Left renal cortex interstitium (tissue), 4 donors: ENCODE data around the gene PHF21A. TPM values are rescaled to one million over a fixed set of nuclear protein-coding genes. Genes with fewer than 3 reads are reported as not detected.
"Not testable (repeated sequence)": the region's sequence is repeated elsewhere in the genome, so short reads cannot be mapped to it uniquely, and the experiment has no call there.

Experiments used
- DNase-seq, 4 donors: peaks; one replicate each; pipeline ENCODE4 v3.0.0-alpha.2; 2013; ENCODE audit warnings: low read depth in 4 of 4, low spot score in 2 of 4, missing footprints in 1 of 4
- polyA plus RNA-seq, 4 donors: library from polyadenylated mRNA; unstranded; fragments of 120-200 nt; gene quantifications; one replicate each; pipeline ENCODE4 v1.2.1, GENCODE V29; 2013; ENCODE audit not compliant: insufficient read length in 4 of 4

Gene PHF21A
- polyA plus RNA-seq, 4 donors = 34.5 to 60.9 (median 51.7) TPM

DNA sequence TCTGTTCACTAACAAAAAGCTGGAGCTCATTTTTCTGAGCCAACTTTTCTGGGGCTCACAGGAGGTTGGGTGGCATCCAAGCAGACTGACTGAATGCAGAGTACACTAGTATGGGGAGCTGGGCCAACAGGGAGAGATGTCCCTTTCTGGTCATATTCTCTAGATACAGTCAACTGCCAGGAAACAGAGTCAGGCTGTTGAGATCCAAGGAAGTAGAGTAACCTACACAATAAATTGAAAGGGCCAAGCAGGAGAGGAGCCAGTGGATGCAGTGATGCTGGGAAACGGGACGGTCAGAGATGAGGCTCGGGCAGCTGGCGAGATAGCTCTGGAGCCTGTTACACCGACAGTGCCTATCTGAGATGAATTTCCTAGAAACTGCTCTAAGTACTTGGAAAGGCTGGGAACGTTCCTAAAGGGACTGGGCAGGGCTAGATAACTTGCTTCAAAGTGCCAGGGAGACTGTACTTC is 127.7 kb downstream of the PHF21A start:
- no peak for DNase-seq

DNA sequence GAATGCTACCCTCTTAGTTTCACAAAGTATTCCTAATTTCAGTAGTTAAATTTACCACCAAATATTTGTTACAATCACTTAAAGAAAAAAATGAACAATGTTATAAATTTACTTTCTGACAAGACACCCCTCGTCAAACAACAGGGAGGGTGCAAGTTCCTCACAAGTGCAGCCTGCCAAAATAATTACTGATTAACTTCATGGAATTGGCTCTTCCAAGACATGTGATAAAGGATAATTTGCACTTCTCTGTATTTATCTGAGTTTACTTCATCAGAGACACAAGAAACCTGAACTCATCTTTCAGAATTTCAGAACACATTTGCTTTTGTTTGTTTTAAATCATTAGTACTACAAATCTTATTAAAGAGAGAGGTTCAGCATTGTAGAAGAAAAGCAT is 132.3 kb downstream of the PHF21A start:
- DNase-seq = no peak

DNA sequence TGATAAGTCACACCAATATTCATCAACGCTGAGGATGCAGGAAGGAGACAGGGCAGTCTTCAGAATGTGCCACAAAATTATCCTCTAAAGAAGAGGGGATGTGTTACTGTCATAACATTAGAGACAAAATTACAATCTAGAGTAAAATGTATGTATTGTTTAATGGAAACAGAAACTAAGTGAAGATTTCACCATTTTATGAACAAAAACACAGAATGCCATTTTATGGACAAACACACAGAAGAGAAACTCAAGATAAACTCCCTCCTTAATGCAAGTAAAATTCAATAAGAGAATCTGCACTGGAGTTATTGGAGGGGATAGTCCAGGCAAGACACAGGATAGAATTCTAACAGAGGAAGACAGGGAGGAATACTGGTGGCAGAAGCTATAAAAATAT is 136.0 kb downstream of the PHF21A start:
- DNase-seq = no peak

DNA sequence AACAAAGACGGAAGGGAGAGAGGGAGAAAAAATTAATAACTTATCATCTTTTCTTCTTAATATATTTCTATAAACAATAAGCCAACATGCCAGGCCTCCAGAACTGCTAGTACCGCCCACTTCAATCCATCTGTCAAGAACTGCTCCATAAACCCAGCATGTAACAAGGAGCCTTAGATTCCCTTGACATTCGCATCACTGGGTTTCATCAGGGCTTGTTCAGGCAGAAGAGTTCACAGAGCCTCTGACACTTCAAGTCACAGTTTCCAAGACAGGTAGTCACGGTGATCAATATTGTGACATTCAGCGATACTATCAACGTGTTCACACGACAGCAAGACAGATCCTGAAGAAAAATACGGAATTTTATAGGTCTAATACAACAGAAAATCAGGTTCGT is 137.1 kb downstream of the PHF21A start:
- no peak for DNase-seq

DNA sequence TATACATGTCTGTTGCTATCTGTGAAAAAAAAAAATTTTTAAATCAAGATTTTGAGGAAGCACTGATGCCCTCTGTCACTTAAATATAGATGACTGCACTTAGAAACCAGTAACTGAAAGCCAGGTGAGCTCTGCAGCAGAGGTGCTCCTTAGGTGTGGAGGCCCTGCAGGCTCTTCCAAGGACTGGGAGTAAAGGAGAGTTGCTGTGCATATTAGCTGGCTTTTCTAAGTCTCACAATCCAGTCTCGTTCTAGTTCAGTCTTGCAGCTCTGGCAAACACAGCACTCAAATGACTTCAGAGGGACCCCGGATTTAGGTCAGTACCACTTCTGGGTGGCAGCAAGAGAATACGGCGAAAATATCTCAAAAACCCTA is 137.8 kb downstream of the PHF21A start:
- no peak for DNase-seq

DNA sequence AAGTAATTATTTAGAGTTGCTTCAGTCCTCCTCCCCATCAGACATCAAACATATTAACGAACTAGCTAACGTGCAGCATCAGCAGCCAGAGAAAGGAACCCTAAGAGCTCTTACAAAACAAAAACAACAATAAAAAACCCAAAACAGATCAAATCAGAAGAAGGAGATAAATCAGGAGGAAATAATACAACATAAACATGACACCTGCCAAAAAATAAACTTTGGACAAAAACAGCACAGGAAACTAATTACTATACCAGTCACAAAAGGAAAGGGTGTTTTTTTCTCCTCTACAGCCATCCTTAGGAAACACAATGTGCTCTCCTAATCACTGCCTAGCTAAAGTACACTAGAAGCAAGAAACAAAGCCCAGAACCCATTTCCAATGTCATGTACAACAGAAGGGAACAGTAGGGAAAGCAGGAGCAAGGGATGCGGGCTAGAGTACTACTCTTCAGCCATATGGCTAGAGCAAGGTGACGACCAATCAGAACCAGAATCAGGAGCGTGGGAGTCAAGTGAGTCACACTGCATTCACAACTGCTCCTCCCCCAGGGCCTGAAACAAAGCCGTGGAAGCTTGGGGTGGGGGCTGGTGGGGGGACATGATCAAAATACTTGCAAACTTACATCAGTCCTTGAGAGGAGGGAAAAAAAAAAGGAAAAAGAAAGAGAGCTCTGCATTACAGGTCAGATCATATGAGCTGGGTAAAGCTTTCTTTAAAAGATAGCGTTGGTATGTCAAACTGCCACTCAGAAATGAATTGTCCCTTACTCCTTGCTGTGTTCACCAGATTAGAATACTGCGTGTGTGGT is 138.4 kb downstream of the PHF21A start:
- DNase-seq = peak in 1 of 4 donors; percentile 31

DNA sequence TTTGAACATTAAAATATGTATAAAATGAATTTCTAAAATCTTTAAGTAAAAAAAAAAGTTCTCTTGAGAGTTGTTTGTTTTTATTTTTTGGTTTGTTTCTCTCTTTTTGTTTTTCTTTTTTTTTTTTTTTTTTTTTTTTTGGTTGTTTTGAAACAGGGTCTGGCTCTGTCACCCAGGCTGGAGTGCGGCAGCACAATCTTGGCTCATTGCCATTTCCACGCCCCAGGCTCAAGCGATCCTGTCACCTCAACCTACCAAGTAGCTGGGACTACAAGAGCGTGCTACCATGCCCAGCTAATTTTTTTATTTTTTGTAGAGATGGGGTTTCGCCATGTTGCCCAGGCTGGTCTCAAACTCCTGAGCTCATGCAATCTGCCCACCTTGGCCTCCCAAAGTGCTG is 139.4 kb downstream of the PHF21A start:
- DNase-seq = not testable (repeated sequence)

DNA sequence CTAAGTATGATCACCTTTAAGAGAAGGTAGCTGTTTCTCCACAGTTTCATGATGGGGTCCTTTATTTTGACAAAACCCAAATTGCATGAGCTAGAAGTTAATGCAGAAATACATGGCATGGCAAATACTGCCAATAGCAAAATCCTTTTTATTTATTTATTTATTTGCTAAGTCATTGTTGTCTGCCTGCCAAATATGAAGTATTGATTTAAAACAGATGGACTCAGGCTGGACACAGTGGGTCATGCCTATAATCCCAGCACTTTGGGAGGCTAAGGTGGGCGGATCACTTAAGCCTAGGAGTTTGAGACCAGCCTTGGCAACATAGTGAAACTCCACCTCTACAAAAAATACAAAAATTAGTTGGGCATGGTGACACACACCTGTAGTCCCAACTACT is 146.4 kb downstream of the PHF21A start:
- DNase-seq = no peak

DNA sequence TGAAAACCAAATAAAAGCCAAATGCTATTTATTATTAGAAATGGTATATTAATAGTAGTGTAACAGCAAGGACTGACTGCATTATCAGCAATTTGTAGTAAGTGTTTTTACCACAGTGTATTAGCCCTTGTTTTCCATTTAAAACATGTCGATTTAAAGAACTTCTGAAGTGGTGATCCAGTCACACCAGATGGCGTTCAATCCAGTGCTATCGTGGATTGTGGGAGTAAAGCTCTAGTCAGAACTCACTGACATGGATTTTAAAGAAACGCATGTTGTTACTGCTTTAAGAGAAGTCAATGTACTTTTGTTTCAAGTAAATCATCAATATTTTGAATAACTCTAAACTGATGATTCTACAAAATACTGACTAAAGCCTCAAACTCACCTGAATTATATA is 147.7 kb downstream of the PHF21A start:
- no peak for DNase-seq

DNA sequence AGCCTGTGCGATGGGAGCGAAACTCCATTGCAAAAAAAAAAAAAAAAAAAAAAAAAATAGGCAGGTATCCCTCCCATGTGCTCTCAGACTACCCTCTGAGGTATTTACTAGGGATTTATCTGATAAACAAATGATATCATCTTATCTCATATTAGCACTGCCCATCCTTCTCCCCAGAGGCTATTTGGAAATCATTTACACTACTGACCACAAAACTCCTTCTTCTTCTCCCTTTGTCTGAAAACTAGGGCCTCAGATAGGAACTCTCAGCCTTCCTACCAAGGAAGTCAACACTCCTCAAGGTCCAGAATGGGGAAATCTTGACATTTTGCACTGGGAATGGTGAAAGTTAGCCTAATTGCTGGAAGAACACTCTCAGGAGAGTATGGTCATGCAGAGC is 152.4 kb downstream of the PHF21A start:
- no peak for DNase-seq

DNA sequence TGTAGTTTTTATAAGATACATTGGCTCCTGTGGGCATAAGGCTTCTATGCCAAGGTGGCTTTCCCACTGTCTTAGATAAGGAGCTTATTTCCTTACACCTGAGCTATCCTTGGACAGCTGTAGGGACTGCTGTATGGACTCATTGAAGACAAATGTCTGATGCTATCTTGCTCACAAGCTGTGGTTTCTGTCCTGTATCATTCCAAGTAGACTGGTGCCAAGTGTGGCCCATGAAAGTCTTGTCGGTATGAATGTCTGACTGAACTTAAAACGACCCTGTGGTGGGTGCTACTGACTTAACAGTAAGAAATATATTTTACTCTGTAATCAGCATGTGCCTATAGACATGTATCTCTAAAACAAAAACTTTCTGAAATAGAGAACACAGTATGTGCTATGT is 153.7 kb downstream of the PHF21A start:
- DNase-seq = no peak

DNA sequence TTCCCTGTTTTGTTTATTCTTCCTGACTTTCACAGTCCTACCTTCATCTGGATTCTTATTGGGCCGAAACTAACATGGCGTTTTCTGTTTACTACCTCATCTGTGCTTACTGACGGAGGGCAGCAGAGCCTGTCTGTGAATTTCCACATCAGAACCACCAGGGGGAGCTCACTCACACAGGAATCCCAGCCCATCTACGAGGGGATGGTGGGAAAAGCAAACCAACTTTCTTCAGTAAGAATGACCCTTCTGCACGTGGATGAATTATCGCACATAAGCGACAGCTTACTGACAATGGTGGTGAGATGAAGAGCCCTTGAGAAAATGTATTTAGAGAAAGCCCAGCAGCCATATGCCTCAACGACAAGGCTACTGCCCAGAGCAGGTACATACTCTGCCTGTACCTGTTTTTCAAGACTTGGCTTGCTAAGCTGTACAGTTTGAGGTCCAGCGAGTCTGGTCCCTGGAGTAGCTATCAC is 156.3 kb downstream of the PHF21A start:
- DNase-seq = peak; percentile 47 to 69 (median 63)

DNA sequence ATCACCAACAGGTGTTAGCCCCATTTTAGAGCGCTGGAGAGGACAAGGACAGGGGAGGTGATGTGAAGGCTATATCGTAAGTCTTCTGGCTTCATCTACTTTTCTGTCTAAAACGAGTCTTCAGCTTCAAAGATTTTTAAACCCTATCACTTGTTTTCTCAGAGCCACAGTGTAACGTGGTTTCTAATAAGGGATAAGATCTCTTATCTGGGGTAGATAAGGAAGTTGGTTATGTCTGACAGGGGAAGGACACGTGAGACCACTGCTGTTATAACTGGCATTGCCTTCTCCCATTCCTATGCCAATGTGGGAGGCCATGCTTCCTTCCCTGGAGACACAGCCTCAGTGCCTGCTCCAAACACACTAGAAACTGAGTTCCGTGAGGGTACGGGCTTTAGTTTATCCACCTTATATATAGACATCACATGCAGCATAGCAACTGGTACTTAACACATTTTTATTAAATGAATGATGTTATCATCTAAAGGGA is 159.5 kb downstream of the PHF21A start:
- DNase-seq = no peak

DNA sequence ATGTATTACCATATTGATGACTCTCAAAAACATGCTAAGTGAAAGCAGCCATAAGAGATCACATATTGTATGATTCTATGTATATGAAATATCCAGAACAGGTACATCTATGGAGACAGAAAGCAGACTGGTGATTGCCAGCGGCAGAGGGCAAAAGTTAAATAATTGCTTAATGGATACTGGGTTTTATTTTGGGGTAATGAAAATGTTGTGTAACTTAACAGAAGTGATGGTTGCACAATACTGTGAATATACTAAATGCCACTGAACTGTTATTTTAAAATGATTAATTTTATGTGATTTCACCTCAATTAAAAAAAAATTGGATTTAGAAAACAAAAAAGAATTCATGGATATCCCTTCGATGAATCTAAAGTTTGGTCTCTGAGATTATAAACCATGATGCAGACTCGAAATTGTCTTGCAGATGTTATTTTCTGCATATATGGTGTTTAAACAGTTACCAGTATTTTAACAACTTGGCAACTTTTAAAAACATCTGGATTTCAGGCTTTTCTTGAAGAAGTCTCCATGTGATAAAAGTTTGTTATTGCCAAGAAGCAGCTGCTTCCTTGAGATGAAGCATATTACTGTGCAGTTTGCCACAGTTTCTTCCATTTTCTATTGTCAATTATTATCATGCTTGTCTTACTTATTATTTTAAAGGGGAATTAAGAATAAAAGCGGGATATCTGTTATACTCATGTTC is 160.7 kb downstream of the PHF21A start:
- DNase-seq = no peak

DNA sequence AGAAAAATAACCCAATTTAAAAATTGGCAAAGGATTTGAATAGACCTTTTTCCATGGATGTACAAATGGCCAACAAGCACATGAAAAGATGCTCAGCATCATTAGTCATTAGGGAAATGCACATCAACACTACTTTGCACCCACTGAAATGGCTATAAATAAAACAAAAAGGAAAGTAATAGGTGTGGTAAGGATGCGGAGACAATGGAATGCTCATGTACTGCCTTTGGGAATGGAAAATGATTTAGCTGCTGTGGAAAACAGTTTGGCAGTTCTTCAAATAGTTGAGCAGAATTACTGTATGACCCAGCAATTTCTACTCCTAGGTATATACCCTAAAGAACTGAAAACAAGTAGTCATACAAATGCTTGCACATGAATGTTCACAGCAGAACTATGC is 161.4 kb downstream of the PHF21A start:
- DNase-seq = no peak

DNA sequence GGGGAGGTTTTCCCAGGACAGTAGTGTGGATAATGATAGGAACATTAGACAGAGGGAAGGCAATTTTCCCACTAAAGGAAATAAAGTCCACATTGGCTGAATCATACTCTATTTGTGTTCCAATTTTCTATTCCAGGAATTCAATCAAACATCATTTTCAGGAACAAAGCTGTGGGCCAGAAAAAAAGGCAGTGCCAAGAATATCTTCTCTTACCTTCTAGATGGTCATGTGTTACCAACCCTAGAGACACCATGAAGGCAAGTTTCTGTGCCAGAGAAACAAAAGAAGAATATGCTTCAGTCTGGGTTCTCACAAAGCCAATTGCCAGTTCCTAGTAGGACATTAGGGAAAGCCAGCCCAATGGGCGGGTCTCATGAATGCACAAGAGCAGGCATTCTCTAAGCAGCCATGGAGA is 171.3 kb downstream of the PHF21A start:
- no peak for DNase-seq

DNA sequence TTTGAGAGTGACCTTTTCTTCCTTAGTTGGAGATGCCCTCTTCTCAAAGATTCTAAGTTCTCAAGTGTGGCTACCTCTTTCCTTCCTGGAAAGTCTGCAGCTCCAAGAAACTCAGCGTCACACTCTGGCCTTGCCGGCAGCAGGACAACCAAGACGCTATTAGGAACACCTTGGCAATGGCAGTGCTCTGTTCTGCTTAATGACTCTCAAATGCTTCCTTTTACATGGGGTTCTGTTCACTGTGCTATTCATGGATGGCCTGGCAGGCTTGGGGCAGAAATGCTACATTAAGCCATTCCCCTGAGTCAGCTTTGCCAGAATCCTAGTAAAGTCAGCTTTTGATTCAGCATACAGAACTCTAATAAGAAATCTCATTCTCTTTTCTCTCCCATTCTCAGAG is 172.9 kb downstream of the PHF21A start:
- DNase-seq = no peak

DNA sequence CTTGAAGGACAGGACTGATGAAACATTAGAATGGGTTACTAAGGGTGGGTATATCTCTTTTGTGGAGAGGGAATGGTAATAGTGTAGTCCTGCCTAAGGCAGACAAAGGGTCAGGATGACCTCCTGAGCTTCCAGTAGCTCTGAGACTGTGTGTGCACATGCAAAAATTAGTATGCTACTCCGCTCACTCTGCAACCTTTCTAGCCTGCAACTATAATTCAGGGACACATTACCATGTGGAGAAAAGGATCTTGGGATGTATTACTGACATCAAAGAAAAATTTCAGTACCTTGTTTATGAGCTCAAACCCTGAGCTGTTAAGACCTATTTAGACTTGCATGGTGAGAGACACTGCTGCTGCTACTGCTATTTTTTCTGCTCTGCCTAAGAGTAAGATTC is 173.4 kb downstream of the PHF21A start:
- no peak for DNase-seq

DNA sequence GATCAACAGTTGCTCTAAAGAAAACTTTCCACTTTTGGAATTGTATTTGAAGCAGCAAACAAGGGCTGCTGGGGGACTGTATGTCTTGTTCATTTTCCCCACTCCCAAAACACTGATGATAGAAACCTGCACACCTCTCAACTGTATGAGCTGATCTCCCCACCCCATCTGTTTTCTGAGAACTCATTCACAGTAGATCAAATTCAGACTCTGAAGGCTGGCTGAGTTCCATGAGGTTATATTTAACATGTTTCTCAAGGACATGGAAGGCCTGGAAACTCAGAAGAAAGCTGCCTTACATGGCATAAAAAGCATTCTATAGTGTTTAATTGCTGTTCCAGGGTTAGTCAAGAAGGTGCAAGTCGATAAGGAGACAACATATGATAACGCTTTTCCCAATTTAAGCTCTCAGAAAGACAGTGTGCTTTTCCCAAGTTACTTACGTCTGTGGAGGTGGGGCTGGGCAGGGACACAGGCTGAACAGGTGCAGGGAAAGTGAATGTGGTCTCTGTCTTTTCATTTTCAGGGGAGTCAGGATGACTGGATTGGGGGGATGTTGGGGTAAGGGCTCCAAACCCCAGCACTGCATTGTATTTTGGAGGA is 175.8 kb downstream of the PHF21A start:
- DNase-seq = no peak

DNA sequence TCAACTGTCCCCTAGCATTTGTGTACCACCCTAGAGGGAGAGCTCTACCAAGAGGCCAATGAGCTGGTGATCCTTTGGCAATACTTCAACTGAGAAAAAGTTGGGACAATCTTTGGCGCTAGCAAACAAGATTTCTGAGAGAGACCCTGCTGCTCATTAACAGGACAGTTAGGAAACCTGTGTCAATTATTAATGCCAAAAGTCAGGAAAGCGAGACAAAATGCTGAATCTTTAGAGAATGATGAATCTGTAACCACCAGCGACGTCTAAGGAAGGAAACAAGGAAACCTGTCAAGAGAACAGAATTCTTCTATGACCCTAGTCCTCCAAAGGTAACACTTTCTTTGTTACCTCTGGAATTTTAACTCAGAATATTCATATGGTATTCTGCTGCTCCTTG is 178.9 kb downstream of the PHF21A start:
- no peak for DNase-seq

DNA sequence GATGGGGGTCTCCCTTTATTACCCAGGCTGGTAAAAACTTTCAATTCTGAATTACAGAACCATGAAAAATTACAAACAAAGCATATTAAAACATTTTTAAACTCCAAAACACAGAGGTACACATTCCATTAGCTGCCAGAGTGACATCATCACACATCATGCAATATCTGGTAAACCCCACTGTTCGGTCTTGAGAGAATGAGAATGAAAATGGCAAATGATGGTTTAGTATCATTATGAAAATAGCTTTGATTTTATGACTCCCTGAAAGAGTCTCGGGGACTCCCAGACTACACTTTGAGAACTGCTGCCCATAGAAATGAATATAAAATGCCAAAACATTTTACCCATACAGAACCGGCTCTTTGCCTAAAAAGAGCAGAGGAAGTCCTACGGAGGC is 180.0 kb downstream of the PHF21A start:
- DNase-seq = no peak
